Testis (tissue), 2 donors: ENCODE measurements around the gene LAMTOR2.

Source experiments
- POLR2A ChIP-seq: fragments of 450-650 bp; IDR thresholded peaks from one replicate; pipeline ENCODE4 v1.6.1; 2017; ENCODE audit warnings: antibody characterized with exemption, mild to moderate bottlenecking, moderate library complexity
- TF ChIP-seq, protein P1 (sequence below), 3 experiments: fragments of 450-650 bp in 2 of 3; fragments of 200-600 bp in 1 of 3; sonication (generic) in 1 of 3; IDR thresholded peaks; one replicate each; pipeline ENCODE4 v1.5.1; 2016 to 2019; ENCODE audit warnings: antibody characterized with exemption in 3 of 3, mild to moderate bottlenecking in 2 of 3, moderate library complexity in 1 of 3

DNA sequence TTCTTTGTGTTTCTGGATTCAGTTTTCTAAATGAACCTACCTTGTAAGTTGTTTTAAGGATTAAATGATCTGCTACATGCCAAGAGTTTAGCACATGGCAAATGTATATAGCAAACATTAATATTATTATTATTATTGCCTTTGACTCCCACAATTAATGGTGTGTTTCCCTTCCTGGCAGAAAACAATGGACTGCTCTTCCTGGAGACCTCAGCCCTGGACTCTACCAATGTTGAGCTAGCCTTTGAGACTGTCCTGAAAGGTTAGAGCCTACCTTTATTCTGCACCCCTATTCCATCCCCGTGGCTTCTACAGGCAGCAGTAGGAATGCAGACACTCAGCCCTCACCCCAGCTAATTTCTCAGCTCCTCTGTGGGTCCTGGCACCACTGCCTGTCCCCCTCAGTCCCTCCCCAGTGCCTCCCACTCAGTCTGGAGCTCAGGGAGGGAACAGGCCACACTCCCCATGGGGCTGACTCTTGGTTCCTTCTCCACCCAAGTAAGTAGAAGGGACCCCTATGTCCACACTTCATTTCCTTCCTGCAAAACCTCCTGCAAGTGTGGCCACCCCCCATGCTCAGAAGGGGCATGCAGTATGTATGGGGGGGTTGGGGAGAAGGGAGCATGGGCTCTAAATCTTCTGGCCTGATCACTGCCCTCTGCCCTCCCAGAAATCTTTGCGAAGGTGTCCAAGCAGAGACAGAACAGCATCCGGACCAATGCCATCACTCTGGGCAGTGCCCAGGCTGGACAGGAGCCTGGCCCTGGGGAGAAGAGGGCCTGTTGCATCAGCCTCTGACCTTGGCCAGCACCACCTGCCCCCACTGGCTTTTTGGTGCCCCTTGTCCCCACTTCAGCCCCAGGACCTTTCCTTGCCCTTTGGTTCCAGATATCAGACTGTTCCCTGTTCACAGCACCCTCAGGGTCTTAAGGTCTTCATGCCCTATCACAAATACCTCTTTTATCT, 15.2 kb downstream of the LAMTOR2 start:
- TF ChIP-seq, protein P1, sequence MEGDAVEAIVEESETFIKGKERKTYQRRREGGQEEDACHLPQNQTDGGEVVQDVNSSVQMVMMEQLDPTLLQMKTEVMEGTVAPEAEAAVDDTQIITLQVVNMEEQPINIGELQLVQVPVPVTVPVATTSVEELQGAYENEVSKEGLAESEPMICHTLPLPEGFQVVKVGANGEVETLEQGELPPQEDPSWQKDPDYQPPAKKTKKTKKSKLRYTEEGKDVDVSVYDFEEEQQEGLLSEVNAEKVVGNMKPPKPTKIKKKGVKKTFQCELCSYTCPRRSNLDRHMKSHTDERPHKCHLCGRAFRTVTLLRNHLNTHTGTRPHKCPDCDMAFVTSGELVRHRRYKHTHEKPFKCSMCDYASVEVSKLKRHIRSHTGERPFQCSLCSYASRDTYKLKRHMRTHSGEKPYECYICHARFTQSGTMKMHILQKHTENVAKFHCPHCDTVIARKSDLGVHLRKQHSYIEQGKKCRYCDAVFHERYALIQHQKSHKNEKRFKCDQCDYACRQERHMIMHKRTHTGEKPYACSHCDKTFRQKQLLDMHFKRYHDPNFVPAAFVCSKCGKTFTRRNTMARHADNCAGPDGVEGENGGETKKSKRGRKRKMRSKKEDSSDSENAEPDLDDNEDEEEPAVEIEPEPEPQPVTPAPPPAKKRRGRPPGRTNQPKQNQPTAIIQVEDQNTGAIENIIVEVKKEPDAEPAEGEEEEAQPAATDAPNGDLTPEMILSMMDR (IDR thresholded peaks at IDR 0.05): no peak
- TF ChIP-seq POLR2A: no peak
